ENCODE measurements around the gene MSANTD1.

The MSANTD1 gene

DNA sequence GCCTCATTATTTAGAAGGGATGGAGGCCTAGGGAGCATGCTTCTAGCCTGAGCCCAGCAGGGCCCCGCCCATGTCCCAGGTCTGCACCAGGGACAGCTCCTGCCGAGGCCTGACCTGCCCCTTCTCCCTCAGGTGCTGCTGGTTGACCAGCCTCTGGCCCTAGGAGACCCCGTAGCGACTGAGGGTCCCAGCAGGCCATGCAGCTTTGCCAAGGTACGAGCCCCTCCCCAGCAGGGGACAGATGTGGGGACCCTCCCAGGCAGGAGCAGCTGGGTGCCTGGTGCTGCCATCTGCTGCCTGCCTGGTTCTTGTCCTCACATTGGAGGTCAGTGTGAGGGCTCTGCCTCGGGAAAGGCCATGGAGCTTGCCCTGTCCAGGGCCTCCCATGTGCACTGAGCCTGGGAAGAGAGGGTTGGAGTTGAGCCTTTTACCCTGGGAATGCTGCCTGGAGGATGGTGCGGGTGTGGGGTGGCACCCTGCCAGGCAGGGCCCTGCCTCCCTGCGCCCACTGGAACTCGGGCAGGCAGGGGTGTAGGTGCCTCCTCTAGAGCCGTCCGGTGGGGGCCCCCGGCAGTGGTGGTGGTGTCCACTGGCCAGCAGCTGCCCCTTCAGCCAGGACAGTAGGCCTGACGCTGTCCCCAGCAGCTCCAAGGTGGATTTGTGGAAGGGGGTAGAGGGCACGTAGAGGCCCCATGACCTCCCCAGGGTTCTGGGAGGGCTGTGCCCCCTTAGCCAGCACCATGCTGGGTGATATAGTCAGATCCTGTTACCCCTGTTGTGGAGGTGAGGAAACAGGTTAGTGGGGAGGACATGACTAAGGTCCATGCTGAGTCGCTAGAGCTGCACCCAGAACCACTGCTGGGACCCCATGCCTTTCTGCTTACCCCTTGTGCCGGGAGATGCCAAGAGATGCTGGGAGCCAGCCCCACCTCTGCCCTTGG lies 2.2 kb upstream of the MSANTD1 start:
- in situ Hi-C loops (cut with MboI; ENCODE audit: low sequenced_read_pairs) = no loop called here

DNA sequence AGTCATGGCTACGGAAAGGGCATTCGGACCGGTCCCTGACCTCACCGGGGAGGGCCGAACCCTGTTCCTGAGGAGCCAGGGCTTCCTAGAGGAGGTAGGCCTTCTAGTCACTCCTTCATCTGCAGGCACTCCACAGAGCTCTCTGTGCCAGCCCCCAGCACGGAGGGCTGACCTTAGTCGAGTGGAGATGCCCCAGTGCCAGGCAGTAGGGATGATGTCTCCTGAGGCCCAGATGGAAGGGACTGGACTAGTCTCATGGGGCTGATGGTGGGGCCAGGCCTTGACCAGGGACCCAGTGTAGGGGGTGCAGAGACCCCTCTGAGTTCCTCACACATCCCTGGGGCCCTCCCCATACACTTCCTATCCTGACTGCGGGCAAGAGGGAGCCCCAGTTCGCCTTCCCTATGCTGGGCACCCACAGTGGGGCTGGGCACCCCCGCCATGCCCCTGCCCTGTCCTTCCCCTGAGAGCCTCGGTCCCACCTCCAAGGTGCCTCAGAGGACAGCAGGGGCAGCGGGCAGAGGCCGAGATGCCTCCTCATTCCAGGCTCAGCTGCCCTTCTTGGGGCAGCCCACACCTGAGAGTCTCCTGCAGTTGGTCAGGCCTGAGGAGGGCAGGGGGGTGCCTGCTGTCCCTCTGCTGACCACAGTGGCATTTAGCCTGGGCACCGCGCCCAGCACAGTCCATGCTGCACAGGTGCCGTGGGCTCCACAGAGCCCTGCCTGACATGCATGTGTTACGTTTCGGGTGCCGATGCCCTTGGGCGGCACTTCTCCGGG lies 1.4 kb upstream of the MSANTD1 start:
- in situ Hi-C loops (cut with MboI; ENCODE audit: low sequenced_read_pairs) = no loop called here

DNA sequence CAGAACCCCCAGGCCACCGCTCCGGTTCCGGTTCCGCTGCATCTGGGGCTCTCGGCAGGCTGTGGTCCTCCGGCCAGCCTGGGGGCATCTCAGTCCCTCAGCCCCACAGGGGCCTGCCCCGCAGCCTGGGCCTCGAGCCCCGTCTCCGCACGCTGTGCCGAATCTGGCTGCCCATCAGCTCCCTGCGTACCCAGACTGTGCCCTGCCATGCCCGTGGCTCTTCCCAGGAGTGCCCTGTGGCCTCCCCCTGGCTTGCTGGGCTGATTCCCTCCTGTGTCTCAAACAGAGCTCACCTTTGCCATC lies 830 bp upstream of the MSANTD1 start:
- in situ Hi-C loops (cut with MboI; ENCODE audit: low sequenced_read_pairs) = no loop called here

DNA sequence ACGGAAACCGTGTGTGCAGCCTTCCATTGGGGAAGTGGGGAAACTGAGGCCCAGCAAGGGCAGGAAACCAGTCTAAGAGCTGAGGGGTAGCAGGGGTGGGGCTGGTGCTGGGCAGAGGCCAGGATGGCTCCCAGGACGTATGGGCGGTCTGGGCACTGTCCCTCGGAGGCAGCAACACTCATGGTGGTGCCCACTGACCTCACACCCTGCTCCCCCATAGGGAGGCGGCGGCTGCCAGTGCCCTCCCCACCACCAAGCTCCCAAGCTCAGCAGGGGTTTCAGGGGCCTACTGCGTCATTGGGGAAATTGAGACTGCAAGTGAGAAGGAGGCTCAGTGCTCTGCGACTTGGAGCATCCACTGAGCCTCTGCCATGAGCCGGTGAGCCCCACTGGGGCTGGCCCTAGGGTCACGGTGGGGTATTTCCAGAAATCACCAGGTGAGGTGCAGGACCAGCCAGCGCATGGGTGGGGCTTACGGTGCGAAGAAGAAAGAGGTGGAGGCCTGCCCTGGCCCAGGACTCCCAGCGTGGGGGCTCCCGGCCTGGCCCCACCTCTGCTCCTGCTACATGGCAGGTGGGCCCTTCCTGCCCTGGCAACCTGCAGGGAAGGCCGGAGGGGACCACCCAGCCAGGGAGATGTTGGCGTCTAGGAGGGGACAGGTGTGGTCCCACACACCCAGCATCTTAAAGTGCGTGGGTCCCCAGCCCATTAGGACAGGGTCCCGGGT lies 915 bp downstream of the MSANTD1 start:
- in situ Hi-C loops (cut with MboI; ENCODE audit: low sequenced_read_pairs) = no loop called here

DNA sequence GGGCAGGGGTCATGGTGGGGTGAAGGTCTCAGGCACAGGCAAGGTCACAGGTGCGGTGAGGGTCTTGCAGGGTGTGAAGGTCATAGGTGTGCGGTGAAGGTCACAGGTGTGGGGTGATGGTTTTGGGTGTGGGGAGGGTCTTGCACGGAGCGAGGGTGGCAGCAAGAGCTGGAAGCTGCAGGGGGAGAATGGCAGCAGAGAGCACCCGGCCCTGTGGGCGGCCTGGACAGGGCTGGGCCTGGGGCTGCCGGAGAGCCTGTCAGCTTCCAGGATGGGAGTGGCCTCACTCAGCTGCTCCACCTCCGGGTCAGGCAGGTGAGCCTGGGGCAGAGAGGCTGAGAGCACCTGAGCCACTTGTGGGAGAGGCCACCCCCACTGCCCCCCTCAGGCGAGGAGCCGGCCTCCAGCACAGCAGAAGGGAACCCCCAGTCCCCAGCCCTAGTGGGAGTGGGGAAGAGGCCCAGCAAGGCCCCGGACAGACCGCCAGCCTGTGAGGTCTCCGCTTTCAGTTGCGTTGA lies 1.5 kb downstream of the MSANTD1 start:
- in situ Hi-C loops (cut with MboI; ENCODE audit: low sequenced_read_pairs) = no loop called here

DNA sequence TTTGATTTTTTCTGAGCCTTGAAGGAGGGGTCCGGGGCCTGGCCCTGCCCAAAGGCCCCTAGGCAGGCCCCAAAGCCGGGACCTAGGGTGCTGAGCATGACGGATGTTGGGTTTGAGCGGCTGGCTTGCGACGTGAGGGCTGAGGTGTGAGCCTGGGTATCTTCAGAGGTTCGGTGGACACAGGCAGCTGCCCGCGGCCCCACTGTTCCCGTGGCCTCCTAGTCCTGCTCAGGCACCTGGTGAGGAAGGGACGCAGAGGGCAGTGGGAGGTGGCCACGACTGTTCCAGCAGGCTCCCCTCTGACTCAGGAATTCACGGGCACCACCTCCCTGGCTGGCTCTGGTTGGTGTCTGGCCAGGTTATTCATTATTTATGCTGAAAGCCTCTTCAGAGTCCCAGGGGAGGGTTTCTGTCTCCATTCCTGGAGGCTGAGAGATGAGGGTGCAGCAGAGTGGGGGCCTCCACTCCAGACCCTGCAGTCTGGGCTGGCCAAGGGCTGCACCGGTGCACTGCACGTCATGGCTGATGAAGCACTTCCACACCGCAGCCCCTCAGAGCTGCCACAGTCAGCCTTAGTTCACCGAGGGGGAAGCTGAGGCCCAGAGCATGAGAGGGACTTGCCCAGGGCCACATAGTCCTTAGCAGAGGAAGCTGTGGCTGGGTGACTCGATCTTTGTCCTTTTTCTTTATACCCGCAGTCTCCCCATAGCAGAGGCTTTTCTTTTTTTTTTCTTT lies 2.2 kb downstream of the MSANTD1 start:
- in situ Hi-C loops (cut with MboI; ENCODE audit: low sequenced_read_pairs) = no loop called here

DNA sequence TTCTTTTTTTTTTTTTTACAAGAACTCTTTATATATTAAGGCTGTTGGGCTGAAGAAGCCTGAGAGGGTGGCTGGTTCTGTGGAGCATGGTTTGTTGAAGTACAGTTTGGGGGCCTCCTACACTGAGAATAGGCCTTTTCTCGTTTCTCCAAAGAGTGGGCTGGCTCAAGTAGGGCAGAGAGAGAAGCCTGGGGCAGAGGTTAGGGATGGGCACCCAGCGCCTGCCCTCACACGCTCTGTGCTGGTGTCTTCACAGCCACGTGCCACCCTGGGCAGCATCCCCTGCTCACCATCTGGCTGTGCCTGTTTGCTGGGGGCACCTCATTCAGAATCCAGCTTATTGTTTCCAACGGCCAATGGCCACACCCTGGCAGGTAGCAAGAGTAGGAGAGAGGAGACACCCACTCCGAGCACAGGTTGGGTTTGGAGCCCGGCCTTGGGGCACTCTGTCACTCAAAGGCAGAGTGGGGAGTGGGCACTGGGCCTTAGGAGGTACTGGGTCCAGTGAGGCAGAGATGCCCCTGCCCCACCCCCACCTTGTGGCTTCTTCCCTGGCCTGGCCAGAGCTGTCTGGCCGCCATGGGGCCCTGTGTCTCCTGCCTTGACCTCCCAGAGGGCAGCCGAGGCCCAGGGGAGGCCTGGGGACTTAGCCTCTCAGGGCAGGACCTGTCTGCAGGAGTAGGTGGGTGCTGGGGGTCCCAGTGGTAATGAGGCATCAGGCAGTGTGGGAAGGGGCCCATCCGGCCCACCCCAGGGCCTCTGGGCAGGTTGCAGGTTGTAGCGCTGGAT lies 2.9 kb downstream of the MSANTD1 start:
- in situ Hi-C loops (cut with MboI; ENCODE audit: low sequenced_read_pairs) = no loop called here

DNA sequence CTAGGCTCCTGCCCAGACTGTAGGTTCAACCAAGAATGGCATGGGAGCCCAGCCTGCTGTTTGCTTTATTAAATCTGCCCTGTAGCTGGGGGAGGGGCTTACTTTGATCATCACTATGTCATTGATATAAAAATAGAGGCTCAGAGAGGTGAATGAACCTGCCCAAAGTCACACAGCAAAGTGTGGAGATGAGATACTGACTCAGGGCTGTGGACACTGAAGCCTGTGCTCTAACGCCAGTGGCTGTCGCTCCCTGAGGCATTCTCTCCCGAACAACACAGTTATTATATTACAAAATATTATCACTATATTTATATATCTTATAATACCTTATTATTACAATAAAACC lies 3.5 kb downstream of the MSANTD1 start:
- in situ Hi-C loops (cut with MboI; ENCODE audit: low sequenced_read_pairs) = no loop called here

DNA sequence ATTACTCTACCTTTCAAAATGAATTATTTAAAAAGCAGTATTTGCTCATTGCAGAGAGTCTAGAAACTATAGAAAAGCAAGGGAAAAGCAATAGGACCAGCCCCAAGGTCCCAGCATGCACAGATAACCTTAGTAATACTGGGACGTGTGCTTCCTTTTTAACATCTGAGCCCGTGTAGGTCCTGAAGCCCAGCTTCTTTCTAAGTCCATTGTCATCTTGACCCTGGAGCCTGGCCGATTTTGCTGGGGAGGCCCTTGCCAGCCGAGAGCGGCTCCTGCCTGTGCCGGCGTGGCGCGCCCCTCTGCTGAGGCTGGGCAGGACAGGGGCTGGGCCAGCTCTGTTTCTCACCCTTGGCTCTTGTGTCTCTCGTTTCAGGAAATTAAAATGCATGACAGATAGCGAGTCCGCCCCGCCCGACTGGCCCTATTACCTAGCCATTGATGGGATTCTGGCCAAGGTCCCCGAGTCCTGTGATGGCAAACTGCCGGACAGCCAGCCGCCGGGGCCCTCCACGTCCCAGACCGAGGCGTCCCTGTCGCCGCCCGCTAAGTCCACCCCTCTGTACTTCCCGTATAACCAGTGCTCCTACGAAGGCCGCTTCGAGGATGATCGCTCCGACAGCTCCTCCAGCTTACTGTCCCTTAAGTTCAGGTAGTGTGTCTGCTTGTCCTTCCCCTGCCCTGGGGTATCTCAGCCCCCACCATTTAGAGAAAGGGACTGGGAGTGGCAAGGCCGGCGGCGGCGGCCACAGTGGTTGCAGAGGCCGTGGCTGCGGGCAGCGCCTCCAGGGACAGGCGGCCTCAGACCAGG lies 4.1 kb downstream of the MSANTD1 start:
- in situ Hi-C loops (cut with MboI; ENCODE audit: low sequenced_read_pairs) = no loop called here

DNA sequence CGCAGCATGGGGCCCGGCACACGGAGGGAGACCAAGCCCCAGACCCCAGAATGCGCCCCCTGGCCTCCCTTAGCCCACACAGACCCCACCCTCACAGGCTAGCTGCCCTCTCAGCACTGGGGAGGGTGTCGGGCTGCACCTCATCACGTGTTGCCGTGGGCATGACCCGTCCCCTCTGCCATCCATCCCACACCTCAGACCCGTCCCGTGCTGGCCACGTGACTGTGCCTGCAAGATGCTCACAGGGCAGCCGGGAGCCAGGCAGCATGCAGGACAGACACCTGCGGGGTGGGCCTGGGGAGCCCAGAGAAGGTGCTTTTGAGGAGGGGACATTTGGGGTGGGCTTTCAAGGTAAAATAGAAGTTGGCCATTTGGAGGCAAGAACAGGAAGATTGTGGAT lies 4.8 kb downstream of the MSANTD1 start:
- in situ Hi-C loops (cut with MboI; ENCODE audit: low sequenced_read_pairs) = no loop called here

DNA sequence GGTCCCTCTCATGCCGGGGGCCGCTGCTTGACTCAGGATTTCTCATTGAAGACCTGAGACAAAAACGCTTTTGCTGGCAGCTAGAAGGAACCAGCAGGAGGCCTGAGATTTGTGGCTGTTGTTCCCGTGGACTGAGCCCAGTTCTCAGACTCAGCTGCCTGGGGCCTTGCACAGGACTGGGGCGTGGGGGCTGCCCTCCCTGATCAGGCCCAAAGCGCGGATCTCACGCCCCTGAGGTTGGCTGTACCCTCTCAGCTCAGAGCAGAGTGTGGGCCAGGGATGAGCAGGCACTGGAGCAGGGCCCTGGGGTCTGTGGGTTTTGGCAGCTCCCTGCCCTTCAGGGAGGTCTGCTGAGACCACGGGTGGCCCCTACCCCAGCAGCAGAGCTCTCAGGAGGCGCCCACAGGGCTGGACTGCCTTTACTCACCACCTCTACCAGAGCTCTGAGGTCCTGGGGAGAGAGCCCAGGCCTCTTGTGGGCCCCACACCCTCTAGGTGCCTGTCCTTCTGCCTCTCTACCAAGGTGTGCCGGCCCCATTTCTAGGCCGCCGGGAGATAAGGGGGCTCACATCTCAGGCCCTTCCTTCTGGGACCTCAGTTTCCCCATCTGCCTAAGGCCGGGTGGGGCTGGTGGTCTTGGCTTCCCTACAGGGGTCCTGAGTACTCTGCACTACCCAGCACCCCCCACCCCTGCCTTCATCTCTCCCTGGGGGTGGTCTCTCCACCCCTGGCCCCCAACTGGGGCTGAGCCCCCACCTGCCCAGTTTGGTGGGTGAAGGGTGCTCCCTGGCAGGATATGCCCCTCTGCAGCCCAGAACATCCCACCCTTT lies 5.6 kb downstream of the MSANTD1 start:
- in situ Hi-C loops (cut with MboI; ENCODE audit: low sequenced_read_pairs) = no loop called here

DNA sequence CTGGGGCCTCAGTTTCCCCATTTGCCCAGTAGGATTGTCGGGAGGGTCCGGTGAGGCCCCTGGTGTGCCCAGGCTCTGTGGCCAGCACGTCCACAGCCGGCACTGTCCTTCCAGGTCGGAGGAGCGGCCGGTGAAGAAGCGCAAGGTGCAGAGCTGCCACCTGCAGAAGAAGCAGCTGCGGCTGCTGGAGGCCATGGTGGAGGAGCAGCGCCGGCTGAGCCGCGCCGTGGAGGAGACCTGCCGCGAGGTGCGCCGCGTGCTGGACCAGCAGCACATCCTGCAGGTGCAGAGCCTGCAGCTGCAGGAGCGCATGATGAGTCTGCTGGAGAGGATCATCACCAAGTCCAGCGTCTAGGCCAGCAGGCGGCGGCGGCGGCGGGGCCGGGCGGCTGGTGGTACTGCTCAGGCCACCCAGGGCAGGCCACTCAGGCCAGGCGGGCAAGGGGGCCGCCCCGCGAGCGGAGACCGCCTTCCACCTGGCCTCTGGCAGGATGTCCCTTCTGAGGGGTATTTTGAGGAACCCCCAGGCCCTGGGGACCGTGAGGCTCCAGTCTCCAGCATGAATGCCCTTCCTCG lies 6.7 kb downstream of the MSANTD1 start:
- in situ Hi-C loops (cut with MboI; ENCODE audit: low sequenced_read_pairs) = no loop called here

DNA sequence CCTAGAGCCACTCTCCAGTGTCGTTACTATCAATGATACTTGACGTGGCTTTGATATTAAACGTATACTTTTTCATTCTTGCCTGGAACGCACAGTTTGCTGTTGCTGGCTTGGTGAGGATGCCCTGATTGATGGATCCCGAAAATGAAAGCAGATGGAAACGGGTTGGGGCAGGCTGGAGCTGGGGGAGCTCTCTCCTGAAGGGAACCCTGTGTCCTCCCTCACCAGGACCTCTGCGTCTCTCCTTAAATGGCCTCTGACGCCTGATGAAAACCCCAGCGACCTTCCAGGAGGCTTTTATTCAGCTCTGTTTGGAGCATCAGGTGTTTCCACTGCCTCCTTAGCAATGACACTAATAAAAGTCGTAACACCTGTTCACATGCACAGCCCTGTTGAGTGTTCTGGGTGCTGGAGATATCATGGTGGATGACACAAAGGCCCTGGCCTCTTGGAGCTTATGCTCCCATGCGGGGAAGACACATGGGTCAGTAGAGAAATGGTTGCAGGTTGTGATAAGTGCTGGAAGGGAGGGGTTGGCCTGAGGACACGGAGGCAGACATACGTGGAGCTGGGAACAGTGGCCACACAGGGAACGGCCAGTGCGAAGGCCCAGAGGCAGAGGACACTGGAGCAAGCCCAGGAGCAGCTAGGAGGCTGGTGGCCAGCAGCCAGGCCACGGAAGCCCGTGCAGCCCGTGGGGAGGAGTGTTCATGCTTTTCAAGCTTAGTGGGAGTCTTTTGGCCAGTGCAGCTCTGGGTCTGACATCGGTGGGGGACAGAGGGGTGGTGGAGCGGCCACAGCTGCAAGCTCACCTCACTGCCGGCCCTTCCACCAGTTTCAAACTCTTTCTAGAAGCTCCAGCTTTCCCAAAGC lies 7.5 kb downstream of the MSANTD1 start:
- in situ Hi-C loops (cut with MboI; ENCODE audit: low sequenced_read_pairs) = no loop called here

DNA sequence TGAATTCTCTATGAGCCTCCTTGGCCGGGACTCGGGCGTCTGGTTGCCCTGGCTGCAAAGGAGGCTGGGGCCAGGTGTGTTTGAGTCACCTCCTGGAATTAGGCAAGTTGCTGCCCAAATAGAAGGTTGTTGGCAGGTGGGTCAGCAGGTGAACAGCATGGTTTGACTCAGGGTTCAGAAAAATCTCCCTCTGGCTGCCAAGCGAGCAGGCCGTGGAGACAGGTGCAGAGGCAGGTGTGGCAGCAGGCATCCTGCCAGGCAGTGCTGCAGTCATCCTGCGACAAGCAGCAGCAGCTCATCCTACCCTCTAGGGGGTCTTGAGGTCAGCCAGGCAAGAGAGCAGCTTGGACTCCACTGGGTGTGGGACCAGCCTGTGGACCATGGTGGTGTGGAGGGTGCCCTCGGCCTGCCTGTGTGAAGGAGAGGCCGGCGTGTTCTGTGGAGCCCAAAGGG lies 8.2 kb downstream of the MSANTD1 start:
- in situ Hi-C loops (cut with MboI; ENCODE audit: low sequenced_read_pairs) = no loop called here

DNA sequence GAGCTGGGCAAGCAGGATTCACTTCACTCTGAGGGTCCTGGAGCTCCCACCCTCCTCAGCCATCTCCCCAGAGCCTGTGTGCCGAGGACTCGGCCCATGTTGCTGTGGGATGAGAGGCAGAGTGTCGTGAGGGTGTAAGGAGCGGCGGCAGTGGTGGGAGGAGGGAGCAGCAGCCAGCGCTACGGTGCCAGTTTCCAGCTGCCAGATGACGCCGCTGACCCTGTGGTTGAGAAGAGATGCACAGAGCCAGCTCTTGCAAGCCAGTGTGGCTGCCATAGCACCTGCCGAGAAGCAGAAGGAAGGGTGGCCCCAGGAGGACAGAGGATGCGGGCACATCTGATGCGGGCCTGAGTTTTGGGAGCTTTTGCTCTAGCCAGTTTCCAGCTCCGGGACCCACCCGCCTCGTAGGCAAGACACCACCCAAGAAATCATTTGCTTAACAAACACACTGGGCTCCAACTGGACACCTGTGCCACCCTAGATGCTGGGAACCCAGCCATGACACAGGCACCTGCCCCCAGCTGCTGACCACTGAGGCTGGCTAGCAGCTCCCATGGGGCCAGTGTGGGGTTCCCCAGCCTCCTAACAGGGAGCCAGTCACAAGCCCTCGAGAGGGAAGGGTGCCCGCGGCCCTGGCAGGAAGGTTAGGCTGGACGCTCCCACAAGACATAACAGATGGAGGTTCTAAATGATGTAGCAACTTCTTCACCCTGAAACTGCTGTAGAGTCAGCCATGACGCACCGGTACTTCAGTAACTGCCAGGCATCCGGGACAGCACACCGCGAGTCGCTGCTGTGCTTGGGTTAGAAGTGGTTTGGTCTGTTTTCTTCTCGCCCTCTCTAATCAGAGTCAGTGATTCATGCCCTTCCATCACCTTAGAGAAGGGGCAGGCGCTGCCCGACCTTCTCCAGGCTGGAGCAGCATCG lies 8.9 kb downstream of the MSANTD1 start:
- in situ Hi-C loops (cut with MboI; ENCODE audit: low sequenced_read_pairs) = no loop called here
